Endothelial cell of hepatic sinusoid (primary cell): ENCODE data around the gene TMEM98.
"Not testable (repeated sequence)": the region's sequence is repeated elsewhere in the genome, so short reads cannot be mapped to it uniquely, and the experiment has no call there.

ENCODE experiments used
- in situ Hi-C: cut with HindIII; loops from 2 replicates; pipeline ENCODE4 v1.10.0; 2017; ENCODE audit warnings: low sequenced_read_pairs

TMEM98 gene

DNA sequence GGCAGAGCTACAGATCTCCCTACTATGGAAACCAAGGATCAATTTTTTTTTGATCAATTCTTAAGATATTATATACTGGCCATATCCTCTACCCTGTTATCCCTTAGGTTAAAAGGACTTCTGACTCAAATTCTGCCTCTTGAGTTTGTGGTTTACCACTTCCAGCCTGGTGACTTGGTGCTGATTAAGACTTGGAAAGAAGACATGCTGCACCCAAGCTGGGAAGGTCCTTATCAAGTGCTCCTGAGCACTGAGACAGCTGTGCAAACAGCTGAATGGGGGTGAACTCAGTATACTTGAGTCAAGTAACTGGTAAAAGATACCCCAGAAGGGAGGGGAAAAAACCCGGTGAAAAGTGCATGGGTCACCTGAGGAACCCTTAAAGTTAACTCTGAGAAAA is 43.2 kb downstream of the TMEM98 start:
- in situ Hi-C loops: no loop called here

DNA sequence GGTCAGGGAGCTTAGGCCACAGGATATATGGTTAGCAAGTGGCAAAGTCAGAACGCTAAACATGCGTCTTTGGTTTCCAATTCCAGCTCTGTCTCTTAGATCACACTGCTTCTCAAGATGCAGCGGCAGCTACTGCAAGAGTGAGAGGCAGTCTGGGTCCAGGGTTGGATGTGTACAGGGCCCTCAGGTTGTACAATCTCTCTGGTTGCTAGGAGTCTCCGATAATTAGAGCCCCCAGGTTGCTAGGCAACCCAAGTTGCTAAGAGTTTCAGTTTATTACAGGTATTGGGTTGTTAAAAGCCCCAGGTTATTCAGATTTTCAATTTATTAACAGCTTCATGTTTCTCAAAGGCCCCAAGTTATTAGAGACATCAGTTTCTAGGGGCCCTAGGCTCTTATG is 48.2 kb downstream of the TMEM98 start:
- in situ Hi-C loops: no loop called here

DNA sequence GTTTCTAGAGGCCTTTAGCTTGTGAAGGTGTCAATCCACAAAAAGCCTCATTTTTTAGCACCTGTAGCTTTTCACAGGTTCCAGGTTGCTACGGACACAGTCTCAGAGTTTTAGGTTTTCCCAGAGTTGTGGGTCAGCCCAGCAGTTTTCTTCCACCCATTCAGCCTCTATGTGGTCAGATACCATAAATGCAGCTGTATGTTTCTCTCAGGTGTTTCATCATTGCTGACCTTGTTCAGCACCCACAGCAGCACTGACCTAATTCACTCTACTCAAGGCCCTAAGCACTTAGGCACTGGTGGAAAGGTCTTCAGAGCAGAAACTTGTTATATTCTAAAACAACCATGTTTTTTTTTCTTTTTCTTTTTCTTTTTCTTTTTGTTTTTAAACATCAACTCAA is 48.7 kb downstream of the TMEM98 start:
- in situ Hi-C loops: no loop called here

DNA sequence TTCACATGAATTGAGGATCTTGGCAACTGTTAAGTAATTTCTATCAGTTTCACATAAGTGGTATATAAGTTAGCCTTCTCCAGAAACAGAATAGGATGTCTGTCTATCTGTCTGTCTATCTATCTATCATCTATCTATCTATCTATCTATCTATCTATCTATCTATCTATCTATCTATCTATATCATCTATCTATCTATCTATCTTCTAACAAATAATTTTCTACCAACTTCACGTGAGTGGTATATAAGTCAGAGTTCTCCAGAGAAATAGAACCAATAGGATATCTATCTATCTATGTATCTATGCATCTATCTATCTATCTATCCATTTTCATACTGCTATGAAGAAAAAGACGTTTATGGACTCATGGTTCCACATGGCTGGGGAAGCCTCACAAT is 52.3 kb downstream of the TMEM98 start:
- in situ Hi-C loops: no loop called here

DNA sequence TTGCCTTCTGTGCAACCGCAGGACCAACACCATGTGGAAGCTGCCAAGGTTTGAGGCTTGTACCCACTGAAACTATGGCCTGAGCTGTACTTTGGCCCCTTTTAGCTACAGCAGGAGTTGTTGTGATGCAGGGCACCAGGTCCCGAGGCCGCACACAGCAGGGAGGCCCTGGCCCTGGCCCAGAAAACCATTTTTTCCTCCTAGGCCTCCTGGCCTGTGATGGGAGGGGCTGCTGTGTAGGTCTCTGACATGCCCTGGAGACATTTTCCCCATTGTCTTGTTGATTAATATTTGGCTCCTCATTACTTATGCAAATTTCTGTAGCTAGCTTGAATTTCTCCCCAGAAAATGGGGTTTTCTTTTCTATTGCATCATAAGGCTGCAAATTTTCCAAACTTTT is 53.7 kb downstream of the TMEM98 start:
- in situ Hi-C loops: not testable (repeated sequence)

DNA sequence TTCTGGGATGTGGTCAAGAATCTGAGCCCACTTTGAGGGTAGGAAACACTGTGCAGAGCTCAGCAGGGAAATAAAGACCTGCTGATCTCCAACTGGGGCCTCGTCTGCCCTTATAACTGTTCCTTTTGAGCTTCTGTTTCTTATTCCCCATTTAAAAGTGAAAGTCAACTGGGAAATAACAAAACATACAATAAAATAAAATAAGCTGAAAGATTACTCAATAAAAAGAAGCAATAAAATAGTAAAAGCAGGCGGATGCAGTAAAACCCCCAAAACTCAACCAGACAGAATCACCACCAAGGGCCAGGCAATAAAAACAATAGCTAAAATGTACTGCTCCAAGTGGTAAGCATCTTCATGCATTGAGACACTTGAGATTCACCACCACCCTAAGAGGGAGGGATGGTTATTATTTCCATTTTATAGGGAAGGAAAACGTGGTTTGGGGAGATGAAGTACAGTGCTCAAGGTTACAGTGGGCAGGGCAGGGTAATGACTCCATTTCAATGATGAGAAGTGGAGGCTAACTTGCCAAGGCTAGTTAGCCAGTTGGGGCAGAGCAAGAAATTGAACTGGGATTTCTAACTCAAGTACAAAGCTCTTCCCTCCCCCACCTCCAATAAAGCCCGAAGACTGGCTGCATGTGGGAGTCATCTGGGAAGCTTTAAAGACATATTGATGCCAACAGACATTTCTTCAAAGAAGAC is 57.2 kb downstream of the TMEM98 start:
- in situ Hi-C loops: no loop called here

DNA sequence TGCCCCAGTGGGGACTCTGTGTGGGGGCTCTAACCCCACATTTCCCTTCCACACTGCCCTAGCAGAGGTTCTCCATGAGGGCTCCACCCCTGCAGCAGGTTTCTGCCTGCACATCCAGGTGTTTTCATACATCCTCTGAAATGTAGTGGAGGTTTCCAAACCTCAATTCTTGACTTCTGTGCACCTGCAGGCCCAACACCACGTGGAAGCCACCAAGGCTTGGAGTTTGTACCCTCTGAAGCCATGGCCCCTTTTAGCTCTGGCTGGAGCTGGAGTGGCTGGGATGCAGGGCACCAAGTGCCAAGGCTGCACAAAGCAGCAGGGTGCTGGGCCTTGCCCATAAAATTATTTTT is 59.5 kb downstream of the TMEM98 start:
- in situ Hi-C loops: not testable (repeated sequence)

DNA sequence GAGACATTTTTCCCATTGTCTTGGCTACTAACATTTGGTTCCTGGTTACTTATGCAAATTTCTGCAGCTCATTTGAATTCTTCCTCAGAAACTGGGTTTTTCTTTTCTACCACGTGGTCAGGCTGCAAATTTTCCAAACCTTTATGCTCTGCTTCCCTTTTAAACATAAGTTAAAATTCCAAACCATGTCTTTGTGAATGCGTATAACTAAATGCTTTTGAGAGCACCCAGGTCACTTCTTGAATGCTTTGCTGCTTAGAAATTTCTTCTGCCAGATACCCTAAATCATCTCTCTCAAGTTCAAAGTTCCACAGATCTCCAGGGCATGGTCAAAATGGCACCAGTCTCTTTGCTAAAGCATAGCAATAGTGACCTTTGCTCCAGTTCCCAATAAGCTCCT is 59.9 kb downstream of the TMEM98 start:
- in situ Hi-C loops: not testable (repeated sequence)

DNA sequence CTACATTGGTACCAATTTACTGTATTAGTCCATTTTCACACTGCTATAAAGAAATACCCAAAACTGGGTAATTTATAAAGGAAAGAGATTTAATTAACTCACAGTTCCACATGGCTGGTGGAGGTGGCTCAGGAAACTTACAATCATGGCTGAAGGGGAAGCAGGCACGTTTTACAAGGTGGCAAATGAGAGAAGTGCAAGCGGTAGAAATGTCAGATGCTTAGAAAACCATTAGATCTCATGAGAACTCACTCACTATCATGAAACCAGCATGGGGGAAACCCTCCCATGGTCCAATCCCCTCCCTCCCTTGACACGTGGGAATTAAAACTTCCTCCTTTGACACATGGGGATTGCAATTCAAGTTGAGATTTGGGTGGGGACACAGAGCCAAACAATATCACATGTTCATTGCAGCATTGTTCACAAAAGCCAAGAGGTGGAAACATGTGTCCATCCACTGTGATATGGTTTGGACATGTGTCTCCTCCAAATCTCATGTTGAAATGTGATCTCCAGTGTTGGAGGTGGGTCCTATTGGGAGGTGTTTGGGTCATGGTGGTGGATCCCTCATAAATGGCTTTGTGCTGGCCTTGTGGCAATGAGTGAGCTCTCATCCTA is 60.6 kb downstream of the TMEM98 start:
- in situ Hi-C loops: no loop called here

DNA sequence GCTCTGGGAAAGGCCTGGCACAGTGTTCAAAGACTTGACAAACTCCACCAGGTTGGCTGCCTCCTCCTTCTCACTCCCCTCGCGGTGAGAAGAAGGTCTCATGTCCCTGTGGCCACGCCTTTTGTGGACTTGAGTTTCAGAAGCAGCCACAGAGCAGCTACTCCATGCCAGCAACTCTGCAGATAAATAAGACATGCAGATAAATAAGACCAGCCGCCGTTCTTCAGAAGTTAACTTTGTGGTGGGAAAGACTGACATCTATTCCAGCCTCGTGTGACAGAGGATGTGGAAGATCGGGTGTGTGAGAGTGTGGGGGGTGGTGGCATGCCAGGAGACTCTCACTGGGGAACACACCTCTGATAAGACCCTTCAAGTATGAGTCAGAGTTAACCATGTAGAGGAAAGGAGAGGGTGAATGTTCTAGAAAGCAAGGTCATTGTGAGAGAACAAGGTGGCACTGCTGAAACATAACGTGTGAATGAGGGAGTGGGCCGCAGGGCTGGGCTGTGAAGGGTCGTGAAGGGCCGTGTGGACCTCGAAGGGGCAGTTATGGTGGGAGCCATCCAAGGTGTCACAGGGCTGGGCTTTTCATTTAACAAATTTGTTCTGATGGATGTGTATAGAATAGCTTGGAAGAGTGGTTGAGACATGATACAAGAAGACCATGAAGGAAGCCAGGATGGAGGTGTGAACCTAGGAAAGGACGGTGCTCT is 64.5 kb downstream of the TMEM98 start:
- in situ Hi-C loops: no loop called here

DNA sequence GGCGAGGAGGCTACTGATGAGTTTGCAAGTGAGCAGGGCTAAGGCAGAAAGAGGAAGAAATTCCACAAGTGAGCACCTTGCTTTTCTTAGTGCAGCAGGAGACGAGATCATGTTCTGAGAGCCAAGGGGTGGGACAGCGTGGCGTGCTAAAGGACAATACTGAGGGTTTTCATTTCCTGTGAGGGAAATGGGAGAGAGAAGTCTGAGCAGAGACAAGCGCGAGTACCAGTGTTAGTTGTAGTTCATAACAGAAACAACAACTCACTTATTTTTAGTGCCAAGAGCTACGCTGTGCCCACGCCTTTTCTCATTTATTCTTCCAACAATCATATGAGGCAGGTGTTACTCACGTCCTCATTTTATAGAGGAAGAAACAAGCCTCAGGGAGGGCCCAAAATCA is 66.0 kb downstream of the TMEM98 start:
- in situ Hi-C loops: no loop called here
